Measurements from ENCODE around the gene NPRL2.

- TF ChIP-seq, protein P1, sequence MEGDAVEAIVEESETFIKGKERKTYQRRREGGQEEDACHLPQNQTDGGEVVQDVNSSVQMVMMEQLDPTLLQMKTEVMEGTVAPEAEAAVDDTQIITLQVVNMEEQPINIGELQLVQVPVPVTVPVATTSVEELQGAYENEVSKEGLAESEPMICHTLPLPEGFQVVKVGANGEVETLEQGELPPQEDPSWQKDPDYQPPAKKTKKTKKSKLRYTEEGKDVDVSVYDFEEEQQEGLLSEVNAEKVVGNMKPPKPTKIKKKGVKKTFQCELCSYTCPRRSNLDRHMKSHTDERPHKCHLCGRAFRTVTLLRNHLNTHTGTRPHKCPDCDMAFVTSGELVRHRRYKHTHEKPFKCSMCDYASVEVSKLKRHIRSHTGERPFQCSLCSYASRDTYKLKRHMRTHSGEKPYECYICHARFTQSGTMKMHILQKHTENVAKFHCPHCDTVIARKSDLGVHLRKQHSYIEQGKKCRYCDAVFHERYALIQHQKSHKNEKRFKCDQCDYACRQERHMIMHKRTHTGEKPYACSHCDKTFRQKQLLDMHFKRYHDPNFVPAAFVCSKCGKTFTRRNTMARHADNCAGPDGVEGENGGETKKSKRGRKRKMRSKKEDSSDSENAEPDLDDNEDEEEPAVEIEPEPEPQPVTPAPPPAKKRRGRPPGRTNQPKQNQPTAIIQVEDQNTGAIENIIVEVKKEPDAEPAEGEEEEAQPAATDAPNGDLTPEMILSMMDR (IDR thresholded peaks at IDR 0.05): no peak
- TF ChIP-seq ZFX (IDR thresholded peaks at IDR 0.05; ENCODE audit: borderline replicate concordance): no peak
Measured at GRCh38 chr3:50333744-50334328, 16.7 kb downstream of the NPRL2 start.

All from 22Rv1 (cell line).